HG03097 (cell line): ENCODE results near the gene CDC37.
"Not testable (repeated sequence)": the region's sequence is repeated elsewhere in the genome, so short reads cannot be mapped to it uniquely, and the experiment has no call there.

Source experiments
- ATAC-seq: cut with Tn5 transposase; IDR thresholded peaks from one replicate; pipeline ENCODE4 v1.9.1; 2021; ENCODE audit not compliant: unreplicated experiment, low FRiP score

The CDC37 gene

DNA sequence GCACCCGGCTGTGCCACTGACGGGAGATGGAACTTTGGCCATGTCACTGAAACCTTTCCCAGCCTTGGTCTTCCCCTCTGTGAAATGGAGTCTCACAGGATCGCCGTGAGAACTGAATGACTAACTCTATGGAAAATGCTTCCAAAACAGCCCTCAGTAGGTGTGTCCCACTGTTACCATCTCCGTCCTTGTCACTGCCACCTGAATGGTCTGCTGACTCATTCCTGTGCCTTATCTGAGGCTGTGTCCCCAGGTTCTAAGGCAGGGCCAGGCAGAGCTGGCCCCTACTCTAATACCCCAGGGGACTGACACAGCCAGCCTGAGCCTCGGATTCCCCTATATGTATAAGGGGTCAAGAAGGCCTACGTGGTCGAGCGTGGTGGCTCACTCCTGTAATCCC lies 4.5 kb downstream of the CDC37 start:
- ATAC-seq, result no peak

DNA sequence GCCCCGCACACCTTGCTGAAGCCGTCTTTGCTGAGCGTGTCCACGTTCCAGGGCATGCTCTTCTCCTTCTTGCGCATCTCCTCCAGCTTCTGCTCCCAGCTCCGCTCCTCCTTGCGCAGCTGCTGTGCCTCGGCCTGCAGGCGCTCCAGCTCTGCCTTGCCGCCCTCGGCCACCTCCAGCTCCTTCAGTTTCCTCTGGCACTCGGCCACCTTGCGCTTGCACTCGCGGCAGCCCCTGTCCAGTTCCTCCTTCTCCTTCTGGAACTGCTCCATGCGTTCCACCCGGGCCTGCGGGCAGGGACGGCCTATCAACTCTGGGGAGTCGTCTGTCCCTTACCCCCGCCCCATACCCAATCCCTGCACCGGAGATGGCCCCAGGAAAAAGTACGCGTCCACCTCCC lies 7.4 kb downstream of the CDC37 start:
- ATAC-seq, result no peak

DNA sequence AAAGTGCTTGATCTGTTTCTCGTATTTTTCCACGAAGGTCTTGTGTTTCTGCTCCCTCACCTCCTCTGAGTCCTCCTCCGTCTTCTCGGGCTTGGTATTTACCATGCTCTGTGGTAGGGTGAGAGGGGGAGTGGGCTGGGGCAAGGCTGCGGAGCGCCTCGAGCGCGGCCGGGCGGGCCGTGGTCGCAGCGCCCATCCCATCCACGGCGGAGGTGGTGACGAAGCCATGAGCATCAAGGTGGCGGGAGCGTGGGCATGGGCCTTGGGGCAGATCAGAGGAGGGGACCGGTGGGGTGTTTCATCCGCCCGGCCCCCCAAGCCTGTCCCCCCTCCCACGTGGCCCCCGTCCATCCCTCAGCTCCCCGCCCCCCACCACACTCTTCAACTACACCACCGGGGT lies 7.9 kb downstream of the CDC37 start:
- no peak for ATAC-seq

DNA sequence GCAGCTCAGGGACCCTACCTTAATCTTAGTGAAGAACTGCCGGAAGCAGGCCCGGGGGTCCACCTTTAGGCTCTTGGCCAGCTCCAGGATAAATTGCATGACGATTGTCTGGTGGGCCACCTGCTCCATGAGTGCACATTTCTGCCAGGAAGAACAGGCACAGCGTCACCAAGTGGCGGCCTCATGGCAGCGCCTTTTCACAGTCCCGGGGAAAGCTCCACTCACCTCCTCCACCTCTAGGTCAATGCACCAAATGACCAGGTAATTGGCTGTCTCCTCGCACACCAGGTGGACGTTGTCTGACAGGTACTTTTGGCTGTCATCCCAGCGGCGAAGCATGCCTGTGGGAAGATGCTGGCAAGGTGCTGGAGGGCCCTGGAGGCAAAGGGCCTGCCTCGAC lies 8.3 kb downstream of the CDC37 start:
- ATAC-seq, result no peak

DNA sequence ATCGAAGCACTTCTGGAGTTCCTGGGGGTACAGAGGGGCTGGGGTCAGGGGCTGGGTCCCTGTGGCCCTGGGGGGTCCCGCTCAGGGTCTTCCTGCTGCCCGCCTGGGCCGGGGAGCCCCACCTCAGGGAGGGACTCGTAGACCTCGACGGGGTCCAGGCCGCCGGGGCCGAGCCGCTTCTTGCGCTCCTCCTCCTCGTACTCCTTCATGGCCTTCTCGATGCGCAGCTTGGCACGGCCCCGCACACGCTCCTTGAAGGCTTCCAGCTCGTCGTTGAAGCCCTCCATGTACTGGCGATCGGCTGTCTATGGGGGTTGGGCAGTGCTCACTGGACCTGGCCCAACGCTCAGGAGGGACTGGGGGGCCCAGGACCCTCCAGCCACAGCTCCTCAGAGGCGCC lies 10.2 kb downstream of the CDC37 start:
- ATAC-seq, result no peak

DNA sequence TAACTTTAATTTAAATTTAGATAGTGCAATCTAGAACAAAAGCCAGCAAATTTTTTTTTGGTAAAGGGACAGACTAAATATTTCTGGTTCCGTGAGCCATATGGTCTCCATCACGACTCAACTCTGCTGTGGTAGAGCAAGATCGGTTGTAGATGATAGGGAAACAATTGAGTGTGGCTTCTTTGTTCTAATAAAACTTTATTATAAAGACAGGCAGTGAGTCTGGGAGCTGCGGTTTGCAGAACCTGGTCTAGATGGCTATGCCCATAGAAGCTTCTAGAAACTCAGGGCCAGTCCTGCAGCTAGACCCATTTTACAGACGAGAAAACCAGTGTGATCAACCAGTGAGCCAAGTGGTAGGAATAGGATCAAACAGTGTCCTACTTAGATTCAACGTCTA lies 11.2 kb downstream of the CDC37 start:
- no peak for ATAC-seq

DNA sequence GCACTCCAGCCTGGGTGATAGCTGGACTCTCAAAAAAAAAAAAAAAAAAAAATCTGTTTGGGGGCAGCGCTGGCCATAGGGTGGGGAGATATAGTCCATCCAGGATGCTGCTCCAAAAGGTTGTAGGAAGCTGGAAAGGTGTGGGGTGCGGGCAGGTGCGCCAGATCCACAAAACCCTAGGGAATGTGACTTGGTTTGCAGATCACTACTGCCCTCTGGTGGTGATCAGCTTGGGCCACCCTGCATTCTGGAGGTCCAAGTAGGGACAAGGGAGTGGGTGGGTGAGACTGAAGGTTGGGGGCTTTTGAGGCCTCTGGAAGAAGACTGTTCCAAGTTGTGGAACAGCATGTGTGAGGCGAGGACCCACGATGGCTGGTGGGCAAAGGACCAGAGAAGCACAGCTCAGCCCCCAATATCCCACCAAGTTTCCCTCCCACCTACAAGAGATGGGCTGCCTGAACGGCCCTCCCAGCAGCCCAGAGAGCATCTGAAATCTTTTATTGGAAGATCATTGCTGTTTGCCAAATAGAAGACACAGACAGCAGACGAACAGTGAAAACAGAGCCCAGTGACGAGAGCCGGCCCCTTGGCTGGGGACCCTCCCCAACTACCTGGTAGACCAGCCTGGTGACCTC lies 12.6 kb downstream of the CDC37 start:
- no peak for ATAC-seq

DNA sequence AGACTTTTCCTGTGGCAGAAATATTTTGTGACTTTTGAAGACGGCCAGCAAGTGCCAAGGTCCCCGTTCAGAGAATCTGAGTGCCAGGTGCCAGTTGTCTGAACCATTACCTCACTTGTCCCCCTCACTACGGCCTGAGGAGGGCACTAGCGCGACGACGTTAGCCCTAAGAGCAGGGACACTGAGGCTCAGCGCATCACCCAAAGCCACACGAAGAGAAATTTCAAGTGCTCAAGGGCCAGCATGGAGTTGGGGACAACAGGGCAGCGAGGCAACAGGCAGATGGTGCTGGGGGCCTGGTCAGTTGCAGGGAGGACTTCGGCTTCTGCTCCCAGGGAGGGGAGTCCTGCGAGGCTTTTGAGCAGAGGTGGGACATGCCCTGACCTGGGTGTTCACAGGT lies 13.5 kb downstream of the CDC37 start:
- ATAC-seq, result no peak

DNA sequence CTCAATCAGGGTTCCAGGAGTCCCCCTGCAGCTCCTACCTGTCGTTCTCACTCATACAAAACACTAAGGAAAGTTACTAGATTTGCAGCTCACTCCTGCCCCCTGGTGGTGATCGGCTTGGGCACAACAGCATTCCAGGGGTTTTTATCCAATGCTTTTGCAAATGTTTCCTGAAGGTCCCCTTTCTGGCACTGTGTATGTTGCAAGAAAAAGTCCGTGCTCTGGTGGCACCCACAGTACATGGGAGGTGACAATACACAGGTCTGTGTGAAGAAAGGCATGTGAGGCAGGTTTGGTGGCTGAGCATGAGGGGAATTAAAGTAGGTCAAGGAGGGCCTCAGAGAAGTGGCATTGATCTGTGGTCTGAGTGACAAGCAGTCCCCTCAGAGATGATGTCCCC lies 14.4 kb downstream of the CDC37 start:
- no peak for ATAC-seq

DNA sequence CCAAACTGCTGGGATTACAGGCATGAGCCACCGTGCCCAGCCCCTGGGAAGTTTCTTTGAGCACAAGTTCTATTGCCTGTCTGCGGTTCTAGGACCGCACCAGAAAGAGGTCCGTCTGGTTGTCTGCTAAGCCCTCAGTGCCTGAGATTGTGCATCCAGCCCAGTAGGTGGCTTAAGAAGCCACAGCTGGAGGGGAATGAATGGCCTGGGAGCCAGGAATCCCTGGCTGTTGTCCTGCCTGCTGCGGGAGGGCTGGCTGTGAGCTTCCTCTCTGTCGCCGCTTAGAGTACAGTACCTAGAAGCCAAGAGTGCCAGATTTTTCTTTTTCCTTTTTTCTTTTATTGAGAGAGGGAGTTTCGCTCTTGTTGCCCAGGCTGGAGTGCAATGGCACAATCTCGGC lies 18.8 kb downstream of the CDC37 start:
- no peak for ATAC-seq

DNA sequence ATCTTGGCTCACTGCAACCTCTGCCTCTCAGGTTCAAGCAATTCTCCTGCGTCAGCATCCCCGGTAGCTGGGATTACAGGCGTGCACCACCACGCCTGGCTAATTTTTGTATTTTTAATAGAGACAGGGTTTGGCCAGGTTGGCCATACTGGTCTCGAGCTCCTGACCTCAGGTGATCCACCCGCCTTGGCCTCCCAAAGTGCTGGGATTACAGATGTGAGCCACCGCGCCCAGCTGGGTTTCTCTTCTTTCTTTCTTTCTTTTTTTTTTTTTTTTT lies 20.2 kb downstream of the CDC37 start:
- not testable (repeated sequence) for ATAC-seq

DNA sequence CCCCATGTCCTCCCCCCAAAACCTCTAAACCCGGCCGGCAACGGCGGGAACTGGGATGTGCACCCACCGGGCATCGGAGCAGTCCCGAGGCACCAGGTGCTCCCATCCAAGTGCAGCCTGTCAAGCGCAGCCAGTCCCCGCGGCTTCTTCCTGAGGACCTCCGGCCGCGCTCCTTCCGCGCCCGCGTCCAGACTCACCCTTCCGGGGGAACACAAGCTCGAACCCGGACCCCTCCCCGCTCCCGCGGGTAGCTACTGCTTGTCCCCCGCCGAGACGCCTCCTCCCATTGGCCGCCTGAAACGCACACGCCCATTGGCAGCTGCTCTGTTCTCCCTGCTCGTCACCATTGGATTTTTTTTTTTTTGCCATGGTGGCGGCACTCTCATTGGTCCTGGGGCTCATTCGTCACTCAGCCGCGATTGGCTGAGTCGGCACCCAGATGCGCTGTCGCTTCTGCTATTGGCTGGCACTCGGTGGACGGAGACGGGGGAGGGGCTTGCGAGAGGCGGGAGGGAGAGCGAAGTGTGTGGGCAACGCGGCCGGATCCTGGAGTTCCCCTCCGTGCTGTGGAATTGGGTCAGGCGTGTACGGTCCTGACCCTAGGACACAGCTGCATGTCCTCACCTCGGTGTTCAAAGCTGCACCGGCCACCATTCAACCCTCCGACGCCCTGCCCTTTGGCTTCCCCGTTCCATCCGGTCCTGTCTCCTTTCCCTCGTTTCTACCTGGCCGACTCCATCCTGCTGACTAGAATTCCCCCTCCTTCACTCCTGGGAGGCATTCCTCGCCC lies 22.8 kb downstream of the CDC37 start, which contains the start of gene TYK2:
TYK2 (minus strand) TSS at position 260 of the 790 bp plus-strand sequence. CDS start 2,166 bp downstream, outside the sequence.
- ATAC-seq, result peak; percentile 94

DNA sequence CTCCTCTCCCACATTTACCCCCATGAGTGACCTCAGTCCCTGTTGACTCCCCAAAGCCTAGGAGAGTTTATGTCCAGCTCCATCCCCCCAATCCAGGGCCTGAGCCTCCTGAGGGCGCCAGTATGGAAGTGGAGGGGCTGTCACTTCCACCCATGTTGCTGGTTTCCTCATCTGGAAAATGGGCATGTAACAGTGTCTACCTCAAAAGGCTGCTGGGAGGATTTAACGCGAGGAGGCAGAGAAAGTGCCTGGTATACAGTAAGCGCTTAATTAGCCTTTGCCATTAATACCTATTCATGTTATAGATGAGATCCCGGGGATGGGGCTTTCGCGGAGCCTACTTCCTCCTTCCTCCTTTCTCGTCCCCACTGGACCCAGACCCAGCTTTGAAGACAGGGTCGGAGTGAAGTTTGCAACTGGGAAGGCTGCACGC lies 23.4 kb downstream of the CDC37 start:
- no peak for ATAC-seq

DNA sequence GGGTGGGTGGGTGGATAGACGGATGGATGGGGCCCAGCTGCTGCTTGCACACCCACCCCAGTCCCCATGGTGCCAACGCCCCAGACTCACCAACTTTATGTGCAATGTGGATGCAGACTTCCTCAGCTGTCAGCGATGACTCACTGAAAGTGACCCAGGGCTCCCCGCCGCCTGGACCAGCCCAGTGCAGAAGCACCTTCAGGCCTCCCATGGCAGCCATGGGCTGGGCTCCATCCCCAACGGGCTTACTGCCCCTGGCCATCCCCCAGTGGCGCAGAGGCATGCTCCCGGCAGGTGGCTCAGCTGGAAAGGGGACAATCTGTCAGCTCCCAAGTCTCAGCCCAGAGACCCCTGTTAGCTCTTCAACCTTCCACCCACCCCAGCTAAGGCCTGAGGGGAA lies 25.2 kb downstream of the CDC37 start:
- no peak for ATAC-seq

DNA sequence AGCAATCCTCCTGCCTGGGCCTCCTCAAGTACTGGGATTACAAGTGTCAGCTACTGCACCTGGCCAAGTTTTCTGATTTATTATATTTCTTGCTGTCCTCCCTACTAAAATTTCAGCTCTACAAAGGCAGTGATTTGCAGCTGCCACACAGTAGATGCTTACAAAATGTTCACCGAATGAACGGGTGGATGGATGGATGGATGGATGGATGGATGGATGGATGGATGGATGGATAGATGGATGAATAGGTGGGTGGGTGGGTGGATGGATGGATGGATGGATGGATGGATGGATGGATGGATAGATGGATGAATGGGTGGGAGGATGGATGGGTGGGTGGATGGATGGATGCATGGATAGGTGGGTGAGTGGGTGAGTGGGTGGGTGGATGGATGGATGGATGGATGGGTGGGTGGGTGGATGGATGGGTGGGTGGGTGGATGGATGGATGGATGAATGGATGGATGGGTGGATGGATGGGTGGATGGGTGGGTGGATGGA lies 26.2 kb downstream of the CDC37 start:
- not testable (repeated sequence) for ATAC-seq

DNA sequence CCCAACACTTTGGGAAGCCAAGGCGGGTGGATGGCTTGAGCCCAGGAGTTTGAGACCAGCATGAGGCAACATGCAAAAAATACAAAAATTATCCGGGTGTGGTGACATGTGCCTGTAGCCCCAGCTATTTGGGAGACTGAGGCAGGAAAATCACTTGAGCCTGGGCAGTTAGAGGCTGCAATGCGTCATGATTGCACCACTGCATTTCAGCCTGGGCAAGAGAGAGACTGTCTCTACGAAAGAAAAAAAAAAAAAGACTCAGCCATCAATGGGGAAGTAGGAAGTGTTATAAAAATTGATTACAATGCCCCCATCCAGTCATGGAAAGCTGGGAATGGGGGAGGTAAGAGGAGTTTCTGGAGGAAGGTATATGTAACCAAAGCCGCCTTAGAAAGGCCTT lies 28.4 kb downstream of the CDC37 start:
- no peak for ATAC-seq

DNA sequence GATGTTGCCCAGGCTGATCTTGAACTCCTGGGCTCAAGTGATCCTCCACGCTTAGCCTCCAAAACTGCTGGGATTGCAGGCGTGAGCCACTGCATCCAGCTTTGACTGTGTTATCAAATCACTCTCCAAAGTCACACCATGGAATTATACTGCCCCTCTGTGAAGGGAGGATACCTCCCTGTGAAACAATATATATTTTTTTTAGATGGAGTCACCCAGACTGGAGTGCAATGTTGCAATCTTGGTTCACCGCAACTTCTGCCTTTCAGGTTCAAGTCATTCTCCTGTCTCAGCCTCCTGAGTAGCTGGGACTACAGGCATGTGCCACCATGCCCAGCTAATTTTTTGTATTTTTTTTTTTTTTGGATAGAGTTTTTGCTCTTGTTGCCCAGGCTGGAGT lies 30.7 kb downstream of the CDC37 start:
- no peak for ATAC-seq

DNA sequence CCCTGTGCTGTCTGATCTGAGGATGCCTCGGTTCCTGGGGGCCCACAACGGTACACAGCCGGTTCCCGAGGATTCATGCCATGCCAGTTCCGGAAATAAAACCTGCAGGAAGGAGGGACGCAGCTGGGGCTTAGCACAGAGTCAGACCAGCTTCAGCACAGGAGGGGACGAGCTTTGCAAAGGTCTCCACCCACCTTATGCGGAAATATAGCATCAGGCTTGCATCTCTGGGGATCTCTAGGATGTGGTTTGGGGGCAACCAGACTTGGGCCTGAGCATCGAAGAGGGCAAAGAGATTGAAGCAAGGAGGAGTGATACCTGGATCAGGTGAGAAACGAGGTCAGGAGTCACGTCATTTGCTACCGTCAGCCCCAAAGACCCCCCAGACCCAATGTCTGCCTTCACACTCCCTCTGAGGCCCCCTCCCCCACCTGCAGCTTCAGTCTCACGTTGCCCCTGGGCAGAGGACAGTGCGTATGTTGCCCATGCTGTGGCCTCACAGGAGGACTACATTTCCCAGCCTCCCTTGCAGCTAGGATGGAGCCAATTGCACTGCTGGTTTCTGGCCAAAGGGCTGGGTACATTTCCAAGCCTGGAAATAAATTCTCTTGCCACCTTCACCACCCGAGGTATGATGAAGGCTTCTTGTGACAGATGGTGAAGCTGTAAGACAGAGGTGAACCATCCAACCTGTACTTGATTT lies 35.1 kb downstream of the CDC37 start:
- ATAC-seq, result no peak

DNA sequence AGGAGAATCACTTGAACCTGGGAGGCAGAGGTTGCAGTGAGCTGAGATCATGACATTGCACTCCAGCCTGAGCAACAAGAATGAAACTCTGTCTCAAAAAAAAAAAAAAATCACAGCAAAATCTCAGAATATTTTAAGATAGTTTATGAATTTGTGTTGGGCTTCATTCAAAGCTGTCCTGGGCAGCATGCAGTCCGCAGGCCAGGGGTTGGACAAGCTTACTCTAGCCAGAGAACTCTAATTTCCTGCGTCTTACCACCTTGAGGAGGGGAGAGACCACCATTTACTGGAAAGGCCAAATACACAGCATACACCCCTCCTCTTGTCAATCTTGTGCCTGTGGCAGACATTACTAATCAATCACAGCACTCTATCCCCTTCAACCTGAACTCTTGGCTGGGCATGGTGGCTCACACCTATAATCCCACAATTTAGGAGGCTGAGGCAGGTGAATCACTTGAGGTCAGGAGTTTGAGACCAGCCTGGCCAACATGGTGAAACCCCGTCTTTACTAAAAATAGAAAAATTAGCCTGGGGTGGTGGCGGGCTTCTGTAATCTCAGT lies 36.3 kb downstream of the CDC37 start:
- not testable (repeated sequence) for ATAC-seq

DNA sequence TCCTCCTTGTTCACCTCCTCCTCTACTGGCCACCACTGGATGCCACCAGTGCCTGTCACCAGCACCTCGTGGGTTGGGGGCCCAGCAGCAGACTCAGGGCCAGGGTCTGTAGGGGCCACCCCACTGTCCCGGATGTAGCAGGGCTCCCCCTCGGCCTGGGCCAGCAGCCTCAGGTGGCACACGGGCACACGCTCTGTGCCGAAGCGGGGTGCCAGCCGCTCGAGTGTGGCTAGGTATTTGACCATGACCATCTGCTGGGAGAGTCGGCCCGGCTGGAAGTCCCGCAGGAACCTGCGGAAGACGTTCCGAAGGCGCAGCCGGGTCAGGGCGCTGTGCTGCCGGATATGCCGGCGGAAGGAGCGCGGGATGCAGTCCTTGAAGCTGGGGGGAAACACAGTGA lies 37.8 kb downstream of the CDC37 start:
- ATAC-seq, result no peak

DNA sequence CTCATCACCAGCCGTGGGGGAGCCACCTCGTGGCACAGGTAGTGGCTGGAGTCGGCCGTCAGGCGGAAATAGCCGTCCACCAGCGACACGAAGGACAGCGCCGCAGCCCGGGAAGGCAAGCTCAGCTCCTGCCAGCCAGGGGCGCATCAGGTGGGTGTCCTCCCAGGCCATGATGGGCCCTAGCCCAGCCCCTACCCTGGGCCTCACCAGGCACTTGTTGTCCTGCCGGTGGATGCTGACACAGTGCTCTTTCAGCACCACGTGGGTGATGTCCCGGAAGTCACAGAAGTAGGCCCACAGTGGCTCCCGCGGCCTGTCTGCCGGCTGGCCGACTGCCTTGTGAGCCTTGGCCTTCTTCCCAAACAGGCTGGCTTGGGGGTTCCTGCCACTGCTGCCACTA lies 38.7 kb downstream of the CDC37 start:
- ATAC-seq, result no peak
